WERI-Rb-1 (cell line): Measurements from ENCODE around the gene GPR83.

Experiments
- DNase-seq: peaks from one replicate; pipeline ENCODE4 v3.0.0-alpha.2; 2020
- H3K27ac ChIP-seq: fragments of 250-450 bp; sonication (Bioruptor Pico); 2 replicates; pipeline ENCODE4 v1.5.1; 2020; ENCODE audit warnings: mild to moderate bottlenecking, moderate library complexity
- H3K27me3 ChIP-seq: fragments of 250-450 bp; sonication (Bioruptor Pico); 2 replicates; pipeline ENCODE4 v1.5.1; 2021; ENCODE audit warnings: mild to moderate bottlenecking, low read depth, moderate library complexity; ENCODE audit not compliant: insufficient read depth, severe bottlenecking
- H3K36me3 ChIP-seq: fragments of 250-450 bp; sonication (Bioruptor Pico); 2 replicates; pipeline ENCODE4 v1.5.1; 2020; ENCODE audit warnings: mild to moderate bottlenecking, moderate library complexity
- H3K4me3 ChIP-seq: 2 replicates; pipeline ENCODE4 v1.5.1; 2011; ENCODE audit warnings: low read depth, mild to moderate bottlenecking, control low read depth, low read length
- H3K9me3 ChIP-seq: fragments of 250-450 bp; sonication (Bioruptor Pico); 2 replicates; pipeline ENCODE4 v1.5.1; 2021; ENCODE audit warnings: mild to moderate bottlenecking, moderate library complexity; ENCODE audit not compliant: severe bottlenecking
- TF ChIP-seq, protein P1 (sequence below): IDR thresholded peaks from 2 replicates; pipeline ENCODE4 v1.5.1; 2011; ENCODE audit warnings: low read depth, mild to moderate bottlenecking, control low read depth, inconsistent platforms, low read length

The GPR83 gene

DNA sequence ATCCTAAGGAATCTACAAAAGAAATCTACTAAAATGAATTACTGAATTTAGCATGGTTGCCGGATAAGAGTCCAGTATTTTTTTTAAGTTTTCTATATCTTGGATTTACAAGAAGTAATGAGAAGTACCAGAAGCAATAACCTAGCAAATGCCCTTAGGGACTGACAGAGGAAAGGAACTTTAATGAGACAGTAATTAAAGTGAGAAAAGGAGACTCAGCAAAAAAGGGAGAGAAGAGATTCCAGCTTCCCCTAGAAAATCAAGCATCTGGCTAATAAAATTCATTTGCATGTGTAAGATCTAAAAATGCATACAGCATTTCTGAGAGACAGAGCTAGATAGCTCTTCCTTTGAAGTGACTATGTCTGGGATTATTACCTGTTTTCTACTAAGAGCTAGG, 57.7 kb downstream of the GPR83 start:
- no peak for DNase-seq
- H3K27ac ChIP-seq, result no peak overlapping the region
- H3K36me3 ChIP-seq, result no peaks in the 10 kb centered on the region
- H3K4me3 ChIP-seq, result no peak overlapping the region
- TF ChIP-seq, protein P1, sequence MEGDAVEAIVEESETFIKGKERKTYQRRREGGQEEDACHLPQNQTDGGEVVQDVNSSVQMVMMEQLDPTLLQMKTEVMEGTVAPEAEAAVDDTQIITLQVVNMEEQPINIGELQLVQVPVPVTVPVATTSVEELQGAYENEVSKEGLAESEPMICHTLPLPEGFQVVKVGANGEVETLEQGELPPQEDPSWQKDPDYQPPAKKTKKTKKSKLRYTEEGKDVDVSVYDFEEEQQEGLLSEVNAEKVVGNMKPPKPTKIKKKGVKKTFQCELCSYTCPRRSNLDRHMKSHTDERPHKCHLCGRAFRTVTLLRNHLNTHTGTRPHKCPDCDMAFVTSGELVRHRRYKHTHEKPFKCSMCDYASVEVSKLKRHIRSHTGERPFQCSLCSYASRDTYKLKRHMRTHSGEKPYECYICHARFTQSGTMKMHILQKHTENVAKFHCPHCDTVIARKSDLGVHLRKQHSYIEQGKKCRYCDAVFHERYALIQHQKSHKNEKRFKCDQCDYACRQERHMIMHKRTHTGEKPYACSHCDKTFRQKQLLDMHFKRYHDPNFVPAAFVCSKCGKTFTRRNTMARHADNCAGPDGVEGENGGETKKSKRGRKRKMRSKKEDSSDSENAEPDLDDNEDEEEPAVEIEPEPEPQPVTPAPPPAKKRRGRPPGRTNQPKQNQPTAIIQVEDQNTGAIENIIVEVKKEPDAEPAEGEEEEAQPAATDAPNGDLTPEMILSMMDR, result no peak
- no peaks in the 10 kb centered on the region for H3K27me3 ChIP-seq
- no peaks in the 10 kb centered on the region for H3K9me3 ChIP-seq

DNA sequence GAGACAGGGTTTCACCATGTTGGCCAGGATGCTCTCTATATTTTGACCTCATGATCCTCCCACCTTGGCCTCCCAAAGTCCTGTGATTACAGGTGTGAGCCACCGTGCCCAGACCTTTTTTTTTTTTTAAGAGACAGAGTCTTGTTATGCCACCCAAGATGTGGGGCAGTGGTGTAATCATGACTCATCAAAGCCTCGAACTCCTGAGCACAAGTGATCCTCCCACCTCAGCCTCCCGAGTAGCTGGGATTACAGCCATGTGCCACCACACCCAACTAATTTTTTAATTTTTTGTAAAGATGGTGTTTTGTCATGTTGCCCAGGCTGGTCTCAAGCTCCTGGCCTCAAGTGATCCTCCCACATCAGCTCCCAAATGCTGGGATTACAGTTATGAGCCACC, 59.0 kb downstream of the GPR83 start:
- H3K4me3 ChIP-seq, result no peak overlapping the region
- H3K36me3 ChIP-seq, result no peaks in the 10 kb centered on the region
- H3K27me3 ChIP-seq, result no peaks in the 10 kb centered on the region
- DNase-seq, result no peak
- H3K27ac ChIP-seq, result no peak overlapping the region
- TF ChIP-seq, protein P1, result no peak
- no peaks in the 10 kb centered on the region for H3K9me3 ChIP-seq

- TF ChIP-seq, protein P1, result no peak
- no peaks in the 10 kb centered on the region for H3K36me3 ChIP-seq
- DNase-seq, result no peak
- H3K27ac ChIP-seq, result no peak overlapping the region
- no peak overlapping the region for H3K4me3 ChIP-seq
- H3K27me3 ChIP-seq, result no peaks in the 10 kb centered on the region
- no peaks in the 10 kb centered on the region for H3K9me3 ChIP-seq
Observed at GRCh38 chr11:94338651-94339050, 62.6 kb downstream of the GPR83 start.

DNA sequence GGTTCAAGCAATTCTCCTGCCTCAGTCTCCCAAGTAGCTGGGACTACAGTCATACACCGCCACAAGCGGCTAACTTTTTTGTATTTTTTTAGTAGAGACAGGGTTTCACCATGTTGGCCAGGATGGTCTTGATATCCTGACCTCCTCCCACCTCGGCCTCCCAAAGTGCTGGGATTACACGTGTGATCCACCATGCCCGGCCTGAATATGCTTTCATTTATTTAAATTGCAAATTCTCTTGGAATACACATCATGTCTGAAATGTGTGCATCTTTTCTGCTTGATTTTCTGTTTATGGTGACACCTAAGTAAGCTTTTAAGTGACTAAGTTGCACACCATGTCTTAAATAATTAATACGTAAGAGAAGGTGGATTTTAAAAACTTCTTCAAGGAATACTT, 65.2 kb downstream of the GPR83 start:
- TF ChIP-seq, protein P1, result no peak
- Histone ChIP-seq H3K27me3 (no peaks in the 10 kb centered on the region), H3K27ac (no peak overlapping the region), H3K9me3 (no peaks in the 10 kb centered on the region), H3K4me3 (no peak overlapping the region), H3K36me3 (no peaks in the 10 kb centered on the region)
- DNase-seq, result no peak

GRCh38 chr11:94332814-94333213, 68.4 kb downstream of the GPR83 start:
- TF ChIP-seq, protein P1, result no peak

GRCh38 chr11:94330789-94331188, 70.4 kb downstream of the GPR83 start:
- no peak for DNase-seq
- no peaks in the 10 kb centered on the region for H3K9me3 ChIP-seq
- H3K27me3 ChIP-seq, result no peaks in the 10 kb centered on the region
- no peaks in the 10 kb centered on the region for H3K36me3 ChIP-seq
- H3K27ac ChIP-seq, result no peak overlapping the region
- TF ChIP-seq, protein P1, result no peak
- no peak overlapping the region for H3K4me3 ChIP-seq

More at GRCh38 chr11:94332814-94333213, 68.4 kb downstream of the GPR83 start:
- Histone ChIP-seq H3K9me3 (no peaks in the 10 kb centered on the region), H3K4me3 (no peak overlapping the region), H3K36me3 (no peaks in the 10 kb centered on the region), H3K27ac (no peak overlapping the region), H3K27me3 (no peaks in the 10 kb centered on the region)
- DNase-seq, result no peak
